Femur (tissue), 1 donor: ENCODE data around the gene SYS1.
"Not testable (repeated sequence)": the region's sequence is repeated elsewhere in the genome, so short reads cannot be mapped to it uniquely, and the experiment has no call there.

Experiments used
- DNase-seq: peaks from one replicate; pipeline ENCODE4 v3.0.0-alpha.2; 2017

Gene SYS1

GRCh38 chr20:45340236-45340847 is 22.6 kb upstream of the SYS1 start:
- no peak for DNase-seq

- DNase-seq: no peak
Measured at GRCh38 chr20:45340951-45341350, 22.0 kb upstream of the SYS1 start.

DNA sequence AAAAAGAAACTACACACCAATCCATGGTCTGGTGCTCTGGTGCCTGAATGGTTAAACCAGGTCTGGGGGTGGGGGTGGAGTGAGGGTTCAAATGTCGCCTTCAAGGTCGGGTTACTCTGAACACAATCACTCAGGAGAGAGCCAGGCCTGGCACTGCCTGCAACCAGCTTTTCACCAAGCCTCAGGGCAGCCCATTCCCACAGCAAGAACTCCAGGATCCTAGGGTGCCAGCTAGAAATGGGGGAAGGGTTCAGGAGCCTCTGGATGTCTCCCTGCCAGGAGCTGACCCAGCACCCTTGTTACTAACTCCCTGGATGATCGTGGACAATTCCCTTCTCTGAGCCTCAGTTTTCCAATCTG is 21.4 kb upstream of the SYS1 start:
- no peak for DNase-seq

GRCh38 chr20:45341939-45342854 is 20.8 kb upstream of the SYS1 start:
- peak; percentile 79 for DNase-seq

DNA sequence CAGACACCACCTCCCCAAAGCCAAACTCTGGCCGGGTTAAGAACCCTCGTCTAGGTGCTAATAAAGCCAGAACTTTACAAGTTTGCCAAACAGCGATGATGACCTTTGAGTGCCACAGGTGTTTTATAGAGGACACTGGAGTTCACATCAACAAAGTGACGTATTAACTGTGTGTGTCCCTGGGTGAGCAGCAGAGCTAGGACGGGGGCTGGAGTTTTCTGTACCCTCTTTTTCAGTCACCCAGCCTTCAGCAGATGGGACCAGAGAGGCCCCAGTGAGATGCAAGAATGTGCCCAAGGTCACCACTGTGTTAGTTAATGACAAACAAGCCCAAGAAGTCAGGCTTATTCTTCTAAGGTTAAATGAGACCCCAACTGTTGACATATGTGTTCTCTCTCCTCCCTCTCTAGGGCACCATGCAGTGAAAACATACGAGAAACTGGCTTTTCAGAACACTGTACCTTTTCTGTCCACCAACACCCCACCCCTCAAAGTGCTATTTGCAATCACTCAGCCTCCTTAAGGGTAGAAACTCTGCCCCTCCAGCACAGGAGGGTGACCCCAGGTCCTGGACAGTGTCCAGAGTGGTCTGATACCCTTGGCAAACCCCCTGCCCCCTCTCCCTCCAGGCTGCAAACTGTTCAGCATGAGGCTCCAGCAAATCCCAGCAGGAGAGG is 20.0 kb upstream of the SYS1 start:
- DNase-seq: no peak

DNA sequence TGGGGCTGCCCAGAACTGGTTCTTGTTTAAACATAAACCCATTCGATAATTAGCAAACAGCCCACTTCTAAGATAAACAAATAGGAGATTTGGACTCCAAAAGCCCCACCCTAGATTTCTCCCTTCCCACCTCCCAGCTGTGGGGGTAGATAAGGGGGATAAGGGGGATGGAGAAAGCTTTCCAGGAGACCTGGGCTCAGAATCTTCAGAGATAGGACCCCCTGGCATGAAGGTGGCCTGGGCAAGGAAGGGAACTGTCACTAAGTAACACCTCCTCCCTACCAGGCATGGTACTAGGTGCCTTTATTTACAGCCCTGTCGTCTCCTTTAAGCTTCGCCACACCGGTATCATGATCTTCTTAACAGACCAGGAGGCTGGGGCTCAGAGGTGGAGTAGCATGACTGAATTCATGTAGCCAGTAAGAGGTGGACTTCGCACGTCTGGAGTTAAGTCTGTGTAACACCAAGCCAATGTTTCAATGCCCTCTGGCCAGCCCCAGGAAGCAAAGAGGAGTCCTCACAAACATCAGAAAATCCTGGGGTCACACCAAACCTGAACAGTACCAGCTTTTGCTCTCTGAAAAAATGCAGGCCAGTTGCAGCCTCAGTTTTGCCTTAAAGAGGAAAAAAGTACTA is 19.3 kb upstream of the SYS1 start:
- DNase-seq: no peak

- DNase-seq: peak; percentile 35
Measured at GRCh38 chr20:45344168-45344860, 18.6 kb upstream of the SYS1 start.

DNA sequence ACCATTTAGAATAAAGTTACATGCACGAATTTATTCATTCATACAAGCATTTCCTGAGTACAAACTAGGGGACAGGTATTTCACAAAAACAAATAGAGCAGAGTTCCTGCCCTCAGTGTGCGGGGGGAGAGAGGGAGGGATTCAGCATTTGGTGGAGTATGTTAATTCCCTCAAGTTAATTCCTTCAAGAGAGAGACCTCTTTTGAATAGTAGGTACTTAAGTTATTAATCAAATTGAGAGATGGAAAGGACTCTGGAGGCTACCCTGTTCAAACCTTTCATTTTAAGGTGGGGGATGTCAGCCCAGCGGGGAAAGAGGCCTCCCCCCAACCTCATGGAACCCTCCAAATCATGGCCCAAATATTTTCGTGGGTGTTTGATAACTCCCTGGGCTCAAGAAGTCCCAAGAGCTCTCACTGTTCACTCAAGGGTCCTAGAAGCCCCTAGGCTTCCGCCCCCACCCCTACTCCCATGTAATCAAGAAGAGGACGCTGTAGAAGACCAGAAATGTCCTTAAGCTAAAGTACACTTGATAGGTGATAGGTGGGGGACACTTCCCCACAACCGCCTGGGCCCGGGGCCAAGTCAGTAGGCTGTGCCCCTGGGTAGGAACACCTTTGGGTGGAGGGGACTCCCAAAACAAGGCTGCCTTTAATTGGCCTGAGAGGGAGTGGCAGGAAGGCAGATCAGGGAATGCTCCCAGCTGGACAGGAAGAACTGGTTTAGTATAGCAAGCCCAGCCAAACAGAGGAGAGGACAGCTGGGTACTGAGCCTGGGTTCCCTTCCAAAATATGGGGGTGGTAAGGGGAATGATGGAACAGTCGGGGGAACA is 17.6 kb upstream of the SYS1 start:
- DNase-seq: no peak

GRCh38 chr20:45346291-45346718 is 16.7 kb upstream of the SYS1 start:
- no peak for DNase-seq

GRCh38 chr20:45346851-45347250 is 16.1 kb upstream of the SYS1 start:
- no peak for DNase-seq

DNA sequence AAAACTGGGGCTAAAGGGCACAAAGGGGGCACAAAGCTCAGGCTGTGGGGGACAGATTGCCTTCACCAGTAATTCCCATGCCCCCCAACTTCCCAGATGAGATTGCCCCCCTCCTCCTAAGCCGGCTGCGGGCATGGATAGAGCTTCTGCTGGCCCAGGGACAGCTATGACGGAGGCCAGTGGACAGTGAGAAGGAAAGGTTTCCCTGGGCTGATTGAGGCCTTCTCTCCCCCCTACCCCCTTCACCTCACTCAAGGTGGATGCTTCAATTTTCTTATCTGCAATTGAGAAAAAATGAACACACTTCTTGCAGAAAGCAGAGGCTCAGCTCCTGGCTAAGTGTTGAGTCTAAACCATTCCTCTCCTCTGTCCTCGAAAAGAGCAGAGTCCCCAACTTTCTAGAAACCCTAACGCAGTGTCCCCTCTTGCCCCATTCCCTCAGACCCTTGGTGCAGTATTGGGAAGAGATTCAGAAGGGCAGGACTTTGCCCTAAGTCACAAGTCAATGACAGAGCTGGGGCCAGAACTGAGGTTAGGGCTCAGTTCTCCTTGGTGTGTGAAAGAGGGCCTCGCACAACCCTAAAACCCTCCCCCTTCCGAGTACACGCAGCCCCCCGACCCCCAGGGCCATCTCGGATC is 15.5 kb upstream of the SYS1 start:
- DNase-seq: no peak

GRCh38 chr20:45347936-45348778 is 14.8 kb upstream of the SYS1 start, which contains the start of gene SDC4:
SDC4 (minus strand) TSS chr20:45348424; CDS start chr20:45348384, 40 bp downstream.
- peak; percentile 73 for DNase-seq

GRCh38 chr20:45350217-45350616 is 12.7 kb upstream of the SYS1 start:
- no peak for DNase-seq

GRCh38 chr20:45350795-45351194 is 12.2 kb upstream of the SYS1 start:
- DNase-seq: not testable (repeated sequence)

DNA sequence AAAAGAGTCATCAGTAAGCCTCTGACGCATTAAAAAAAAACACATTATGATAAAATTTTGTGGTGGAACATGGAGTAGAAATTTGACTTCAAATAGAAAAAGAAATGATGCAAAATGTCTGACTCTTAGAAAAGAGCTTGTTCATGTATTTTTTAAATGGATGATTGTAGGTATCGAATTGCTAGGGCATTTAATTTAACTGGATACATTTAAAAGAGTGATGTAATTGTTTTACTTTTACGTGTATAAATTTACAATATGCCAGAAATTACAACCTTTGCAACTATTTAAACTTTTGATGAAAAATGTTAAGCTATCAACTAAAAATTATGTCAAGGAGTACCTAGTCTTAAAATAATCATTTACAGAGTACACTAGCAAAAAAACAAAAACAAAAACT is 10.2 kb upstream of the SYS1 start:
- DNase-seq: no peak

GRCh38 chr20:45353746-45354145 is 9.2 kb upstream of the SYS1 start:
- DNase-seq: no peak

DNA sequence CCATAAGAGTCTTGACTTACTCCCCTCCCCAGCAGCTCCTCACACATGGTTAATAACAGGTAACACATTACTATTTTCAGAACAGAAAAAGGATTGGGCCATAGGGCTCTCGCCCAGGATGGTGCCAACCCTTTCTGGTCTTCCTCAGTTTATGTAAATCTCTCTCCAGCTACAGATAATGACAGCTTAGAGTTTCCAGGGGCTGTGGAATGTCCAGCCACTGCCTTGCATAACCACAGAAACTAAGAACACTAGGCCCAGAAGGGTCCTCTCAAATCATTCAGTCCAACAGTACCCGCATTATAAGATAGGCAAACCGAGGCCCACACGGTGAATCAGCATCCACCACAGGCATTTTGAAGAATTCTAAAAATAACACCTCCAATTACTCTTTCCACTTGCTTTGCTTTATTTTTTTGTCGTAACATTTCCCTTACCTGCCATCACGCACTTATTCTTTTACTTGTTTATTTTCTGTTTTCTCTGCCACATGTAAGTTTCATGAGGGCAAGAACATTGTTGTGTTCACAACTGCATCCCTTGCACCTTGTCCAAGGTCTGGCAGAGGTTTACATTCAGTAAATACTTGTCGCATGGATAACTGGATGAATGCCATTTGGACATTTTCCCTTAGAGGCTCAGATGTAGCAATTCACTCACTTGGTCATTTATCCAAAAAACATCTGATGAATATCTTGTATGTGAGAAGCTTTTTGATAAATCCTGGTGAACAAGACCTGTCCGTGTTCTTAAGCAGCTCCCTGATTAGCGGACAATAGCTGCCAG is 8.3 kb upstream of the SYS1 start:
- DNase-seq: peak; percentile 39

- DNase-seq: no peak
Measured at GRCh38 chr20:45355209-45356084, 7.5 kb upstream of the SYS1 start.
